ENCODE measurements around the gene CFAP100.

GRCh38 chr3:126353694-126354321, 40.9 kb upstream of the CFAP100 start:
- no peak for TF ChIP-seq EZH2 (IDR thresholded peaks at IDR 0.05; ENCODE audit: low read depth)
- TF ChIP-seq, protein P1, sequence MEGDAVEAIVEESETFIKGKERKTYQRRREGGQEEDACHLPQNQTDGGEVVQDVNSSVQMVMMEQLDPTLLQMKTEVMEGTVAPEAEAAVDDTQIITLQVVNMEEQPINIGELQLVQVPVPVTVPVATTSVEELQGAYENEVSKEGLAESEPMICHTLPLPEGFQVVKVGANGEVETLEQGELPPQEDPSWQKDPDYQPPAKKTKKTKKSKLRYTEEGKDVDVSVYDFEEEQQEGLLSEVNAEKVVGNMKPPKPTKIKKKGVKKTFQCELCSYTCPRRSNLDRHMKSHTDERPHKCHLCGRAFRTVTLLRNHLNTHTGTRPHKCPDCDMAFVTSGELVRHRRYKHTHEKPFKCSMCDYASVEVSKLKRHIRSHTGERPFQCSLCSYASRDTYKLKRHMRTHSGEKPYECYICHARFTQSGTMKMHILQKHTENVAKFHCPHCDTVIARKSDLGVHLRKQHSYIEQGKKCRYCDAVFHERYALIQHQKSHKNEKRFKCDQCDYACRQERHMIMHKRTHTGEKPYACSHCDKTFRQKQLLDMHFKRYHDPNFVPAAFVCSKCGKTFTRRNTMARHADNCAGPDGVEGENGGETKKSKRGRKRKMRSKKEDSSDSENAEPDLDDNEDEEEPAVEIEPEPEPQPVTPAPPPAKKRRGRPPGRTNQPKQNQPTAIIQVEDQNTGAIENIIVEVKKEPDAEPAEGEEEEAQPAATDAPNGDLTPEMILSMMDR (conservative IDR thresholded peaks at IDR 0.05), result no peak

All from PC-9 (cell line).